Measurements from ENCODE around the gene SOWAHA.

Gene SOWAHA

DNA sequence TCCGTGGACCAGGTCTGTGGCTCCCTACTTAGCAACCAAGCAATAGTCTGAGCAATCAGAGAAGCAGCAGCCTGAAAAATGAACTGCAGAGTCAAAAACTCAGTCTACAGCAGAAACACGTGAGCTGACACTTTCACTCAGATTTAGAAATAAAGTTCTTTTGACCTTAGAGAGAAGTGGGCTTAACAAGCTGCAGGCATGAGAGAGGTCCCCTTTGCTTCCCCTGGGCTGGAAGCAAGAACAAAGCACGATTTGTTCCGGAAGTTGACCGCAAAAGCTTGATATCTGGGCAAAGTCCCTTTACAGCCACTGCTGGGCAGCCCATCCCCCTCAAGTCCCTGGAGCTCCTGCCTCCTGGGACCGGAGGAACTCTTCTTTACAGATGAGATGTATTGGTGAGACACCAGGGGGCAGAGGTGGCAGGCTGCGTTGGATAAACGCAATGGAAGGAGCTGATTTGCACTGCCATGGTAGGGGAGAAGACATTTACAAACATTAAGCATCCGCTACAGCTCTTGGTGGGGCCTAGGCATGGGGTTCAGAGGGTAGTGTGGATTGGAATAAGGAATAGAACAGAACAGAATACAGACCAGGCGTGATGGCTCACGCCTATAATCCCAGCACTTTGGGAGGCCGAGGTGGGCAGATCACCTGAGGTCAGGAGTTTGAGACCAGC lies 5.8 kb upstream of the SOWAHA start:
- H3K4me3 ChIP-seq (replicated peaks; ENCODE audit: low read depth, low read length), result no peak overlapping the region
- DNase-seq (ENCODE audit: low read depth), result no peak
- TF ChIP-seq CTCF (IDR thresholded peaks at IDR 0.05; ENCODE audit: low read length, missing control alignments), result peak; percentile 21

GRCh38 chr5:132808448-132808847 lies 4.7 kb upstream of the SOWAHA start:
- no peak overlapping the region for H3K4me3 ChIP-seq (replicated peaks; ENCODE audit: low read depth, low read length)
- no peak for TF ChIP-seq CTCF (IDR thresholded peaks at IDR 0.05; ENCODE audit: low read length, missing control alignments)
- DNase-seq (ENCODE audit: low read depth), result no peak

DNA sequence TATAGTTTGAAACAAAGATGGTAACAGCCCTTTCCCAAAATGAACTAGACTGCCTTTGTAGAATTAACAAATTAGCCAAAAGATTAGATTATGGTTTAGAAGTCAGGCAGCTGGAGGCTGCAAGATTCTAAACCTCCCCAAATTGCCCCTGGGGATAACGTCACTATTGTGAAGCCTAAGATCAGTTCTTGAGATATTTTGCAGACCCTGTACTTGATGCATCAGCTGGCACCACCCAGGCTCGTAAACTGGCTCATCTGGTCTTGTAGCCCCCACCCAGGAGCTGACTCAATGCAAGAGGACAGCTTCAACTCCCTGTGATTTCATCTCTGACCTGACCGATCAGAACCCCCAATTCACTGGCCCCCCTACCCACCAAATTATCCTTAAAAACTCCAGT lies 4.2 kb upstream of the SOWAHA start:
- no peak for DNase-seq (ENCODE audit: low read depth)
- no peak overlapping the region for H3K4me3 ChIP-seq (replicated peaks; ENCODE audit: low read depth, low read length)
- no peak for TF ChIP-seq CTCF (IDR thresholded peaks at IDR 0.05; ENCODE audit: low read length, missing control alignments)

DNA sequence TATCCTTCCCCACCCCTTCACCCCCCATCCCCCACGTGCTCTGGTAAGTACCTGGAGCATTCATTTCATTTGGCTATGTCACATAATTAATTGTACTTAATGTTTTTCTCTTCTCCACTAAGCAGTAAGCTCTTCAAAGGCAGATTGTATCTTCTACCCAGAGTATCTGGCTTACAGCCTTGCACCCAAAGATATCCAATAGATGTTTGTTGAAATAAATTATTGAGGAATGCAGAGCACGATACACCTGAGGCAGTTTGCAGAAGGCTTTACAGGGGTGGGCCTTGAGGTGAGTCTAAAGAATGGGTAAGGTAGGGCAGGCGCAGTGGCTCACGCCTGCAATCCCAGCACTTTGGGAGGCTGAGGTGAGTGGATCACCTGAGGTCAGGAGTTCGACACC lies 2.5 kb upstream of the SOWAHA start:
- no peak for DNase-seq (ENCODE audit: low read depth)
- no peak overlapping the region for H3K4me3 ChIP-seq (replicated peaks; ENCODE audit: low read depth, low read length)
- no peak for TF ChIP-seq CTCF (IDR thresholded peaks at IDR 0.05; ENCODE audit: low read length, missing control alignments)

GRCh38 chr5:132812123-132812765 lies 858 bp upstream of the SOWAHA start:
- no peak for TF ChIP-seq CTCF (IDR thresholded peaks at IDR 0.05; ENCODE audit: low read length, missing control alignments)
- no peak overlapping the region for H3K4me3 ChIP-seq (replicated peaks; ENCODE audit: low read depth, low read length)
- no peak for DNase-seq (ENCODE audit: low read depth)

DNA sequence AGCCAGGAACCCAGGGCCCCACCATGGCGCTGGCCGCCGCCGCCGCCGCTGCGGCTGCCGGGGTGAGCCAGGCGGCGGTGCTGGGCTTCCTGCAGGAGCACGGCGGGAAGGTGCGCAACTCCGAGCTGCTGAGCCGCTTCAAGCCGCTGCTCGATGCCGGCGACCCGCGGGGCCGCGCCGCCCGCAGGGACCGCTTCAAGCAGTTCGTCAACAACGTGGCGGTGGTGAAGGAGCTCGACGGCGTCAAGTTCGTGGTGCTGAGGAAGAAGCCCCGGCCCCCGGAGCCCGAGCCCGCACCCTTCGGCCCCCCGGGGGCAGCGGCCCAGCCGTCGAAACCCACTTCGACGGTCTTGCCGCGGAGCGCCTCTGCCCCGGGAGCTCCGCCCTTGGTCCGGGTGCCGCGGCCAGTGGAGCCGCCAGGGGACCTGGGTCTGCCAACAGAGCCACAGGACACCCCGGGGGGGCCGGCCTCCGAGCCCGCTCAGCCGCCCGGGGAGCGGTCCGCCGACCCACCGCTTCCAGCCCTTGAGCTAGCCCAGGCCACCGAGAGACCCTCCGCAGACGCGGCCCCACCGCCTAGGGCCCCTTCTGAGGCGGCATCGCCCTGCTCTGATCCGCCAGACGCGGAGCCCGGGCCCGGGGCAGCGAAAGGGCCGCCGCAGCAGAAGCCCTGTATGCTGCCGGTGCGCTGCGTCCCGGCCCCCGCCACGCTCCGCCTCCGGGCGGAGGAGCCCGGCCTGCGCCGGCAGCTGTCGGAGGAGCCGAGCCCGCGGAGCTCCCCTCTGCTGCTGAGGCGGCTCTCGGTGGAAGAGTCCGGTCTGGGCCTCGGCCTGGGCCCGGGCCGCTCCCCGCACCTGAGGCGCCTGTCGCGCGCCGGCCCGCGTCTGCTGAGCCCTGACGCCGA lies 749 bp downstream of the SOWAHA start:
- H3K4me3 ChIP-seq (replicated peaks; ENCODE audit: low read depth, low read length), result no peak overlapping the region
- DNase-seq (ENCODE audit: low read depth), result no peak
- no peak for TF ChIP-seq CTCF (IDR thresholded peaks at IDR 0.05; ENCODE audit: low read length, missing control alignments)
